ENCODE results near the gene RASSF7. TPM values are rescaled to one million over a fixed set of nuclear protein-coding genes. Genes with fewer than 3 reads are reported as not detected.

Gene RASSF7
- total RNA-seq, 1 experiment from 2014 or later = 8.8 TPM

DNA sequence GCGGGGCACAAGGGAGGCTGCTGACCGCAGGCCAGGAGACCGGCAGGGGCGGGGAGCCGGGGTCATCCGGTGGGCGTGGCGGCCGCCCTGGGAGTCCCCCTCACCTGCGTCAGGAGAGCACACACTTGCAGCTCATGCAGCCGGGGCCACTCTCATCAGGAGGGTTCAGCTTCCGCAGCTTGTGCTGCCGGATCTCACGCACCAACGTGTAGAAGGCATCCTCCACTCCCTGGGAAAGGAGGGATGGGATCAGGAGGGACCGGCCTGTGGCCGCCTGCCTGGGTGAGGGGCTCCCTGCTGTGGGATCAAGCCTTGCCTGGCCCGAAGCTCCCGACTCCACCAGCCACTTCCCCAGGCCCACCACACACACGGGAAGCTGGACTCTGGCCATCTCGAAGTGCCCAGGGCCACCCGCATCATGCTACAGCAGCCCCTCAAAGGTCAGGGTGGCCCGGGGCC, 28.2 kb upstream of the RASSF7 start:
- DNase-seq (ENCODE audit: low read depth) = no peak

DNA sequence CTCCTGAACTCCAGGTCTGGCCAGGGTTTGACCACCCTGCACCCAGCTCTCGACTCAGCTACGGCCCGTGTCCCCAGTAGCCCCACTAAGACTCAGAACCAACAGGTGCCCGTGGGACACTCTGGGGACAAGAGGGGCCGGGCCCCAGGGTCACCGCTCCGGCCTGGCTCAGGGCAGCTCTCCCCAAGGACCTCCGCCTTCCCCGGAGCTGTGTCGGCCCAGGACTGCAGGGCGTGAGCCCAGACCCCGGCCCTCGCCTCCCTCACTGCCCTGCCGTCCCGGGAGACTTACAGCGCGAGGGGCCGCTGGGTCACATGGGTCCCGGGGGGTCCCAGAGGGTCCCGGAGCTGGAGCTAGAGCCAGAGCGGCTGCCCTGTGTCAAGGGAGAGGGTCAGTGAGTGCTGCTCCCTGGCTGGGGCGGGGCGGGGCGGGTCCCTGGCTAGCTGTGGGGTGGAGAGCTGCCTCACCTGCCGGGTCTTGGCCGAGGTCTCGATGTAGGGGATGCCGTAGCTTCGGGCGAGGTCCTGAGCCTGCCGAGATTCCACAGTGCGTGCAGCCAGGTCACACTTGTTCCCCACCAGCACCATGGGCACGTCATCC, 27.7 kb upstream of the RASSF7 start:
- no peak for DNase-seq (ENCODE audit: low read depth)

DNA sequence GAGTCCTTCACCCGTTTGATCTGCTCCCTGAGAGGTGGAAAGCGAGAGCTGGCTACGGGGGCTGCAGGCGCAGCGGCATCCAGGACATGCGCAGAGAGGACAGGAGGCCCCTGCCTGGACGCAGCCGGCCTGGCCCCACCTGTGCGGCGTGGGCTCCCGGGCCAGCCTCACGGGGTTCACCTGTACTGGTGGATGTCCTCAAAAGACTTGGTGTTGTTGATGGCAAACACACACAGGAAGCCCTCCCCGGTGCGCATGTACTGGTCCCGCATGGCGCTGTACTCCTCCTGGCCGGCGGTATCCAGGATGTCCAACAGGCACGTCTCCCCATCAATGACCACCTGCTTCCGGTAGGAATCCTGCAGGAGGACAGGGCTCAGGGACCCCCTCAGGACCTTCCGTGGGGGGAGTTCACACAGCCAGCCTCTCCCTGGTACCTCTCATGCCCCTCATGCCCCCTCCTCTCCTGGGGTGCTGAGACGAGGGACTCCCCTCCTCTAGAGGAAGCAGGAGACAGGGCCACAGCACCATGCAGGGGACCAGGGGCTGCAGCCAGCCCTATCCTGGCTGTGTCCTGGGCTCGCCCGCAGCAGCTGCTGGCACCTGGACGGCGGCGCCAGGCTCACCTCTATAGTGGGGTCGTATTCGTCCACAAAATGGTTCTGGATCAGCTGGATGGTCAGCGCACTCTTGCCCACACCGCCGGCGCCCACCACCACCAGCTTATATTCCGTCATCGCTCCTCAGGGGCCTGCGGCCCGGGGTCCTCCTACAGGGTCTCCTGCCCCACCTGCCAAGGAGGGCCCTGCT, 27.0 kb upstream of the RASSF7 start:
- no peak for DNase-seq (ENCODE audit: low read depth)

DNA sequence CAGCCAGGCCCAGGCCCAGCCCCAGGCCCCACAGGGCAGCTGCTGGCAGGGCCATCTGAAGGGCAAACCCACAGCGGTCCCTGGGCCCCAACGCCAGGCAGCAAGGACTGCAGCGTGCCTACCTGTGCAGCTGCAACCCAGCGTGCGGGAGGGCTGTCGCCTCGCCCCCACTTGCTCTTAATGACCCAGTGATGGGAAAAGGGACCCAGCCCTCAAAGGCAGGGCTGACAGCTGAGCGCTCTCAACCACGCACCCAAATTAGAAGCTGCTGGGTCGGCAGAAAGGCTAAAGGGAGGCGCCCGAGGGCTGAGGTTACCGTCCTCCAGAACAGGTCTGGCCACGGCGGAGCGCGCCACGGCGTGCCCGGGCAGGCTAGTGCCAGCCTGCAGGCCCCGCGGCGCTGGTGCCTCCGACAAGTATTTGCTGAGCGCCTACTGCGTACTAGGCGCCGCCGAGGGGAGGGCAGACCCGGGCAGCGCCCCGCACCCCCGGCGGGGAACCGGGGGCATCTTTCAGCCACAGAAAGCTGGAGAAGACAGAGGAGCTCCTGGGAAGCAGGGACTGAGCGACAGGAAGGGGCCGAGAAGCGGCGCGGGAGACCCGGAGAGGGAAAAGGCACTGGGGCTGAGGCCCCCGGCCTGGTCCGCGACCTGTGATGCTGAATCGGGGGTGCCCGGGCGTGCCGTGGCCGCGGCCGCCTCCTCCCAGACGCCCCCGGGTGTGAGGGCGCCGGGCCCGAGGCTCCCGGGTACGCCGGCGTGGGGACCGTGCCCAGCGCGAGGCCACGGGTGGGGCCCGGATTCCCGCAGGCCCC, 26.2 kb upstream of the RASSF7 start:
- DNase-seq (ENCODE audit: low read depth) = no peak

DNA sequence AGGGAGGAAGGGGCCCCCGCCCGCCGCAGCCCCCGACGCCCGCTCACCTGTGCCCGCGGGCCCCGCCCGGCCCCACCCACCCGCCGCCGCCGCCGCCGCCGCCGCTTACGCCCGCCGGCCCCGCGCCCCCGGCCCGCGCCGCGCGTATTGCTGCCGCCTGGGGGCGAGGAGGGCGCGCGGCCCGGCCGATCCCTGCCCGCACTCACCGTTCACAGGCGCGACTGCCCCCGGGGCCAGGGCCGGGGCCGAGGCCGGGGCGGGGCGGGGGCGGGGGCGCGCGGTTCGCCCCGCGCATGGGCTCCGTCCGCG, 25.6 kb upstream of the RASSF7 start:
- DNase-seq (ENCODE audit: low read depth) = no peak

DNA sequence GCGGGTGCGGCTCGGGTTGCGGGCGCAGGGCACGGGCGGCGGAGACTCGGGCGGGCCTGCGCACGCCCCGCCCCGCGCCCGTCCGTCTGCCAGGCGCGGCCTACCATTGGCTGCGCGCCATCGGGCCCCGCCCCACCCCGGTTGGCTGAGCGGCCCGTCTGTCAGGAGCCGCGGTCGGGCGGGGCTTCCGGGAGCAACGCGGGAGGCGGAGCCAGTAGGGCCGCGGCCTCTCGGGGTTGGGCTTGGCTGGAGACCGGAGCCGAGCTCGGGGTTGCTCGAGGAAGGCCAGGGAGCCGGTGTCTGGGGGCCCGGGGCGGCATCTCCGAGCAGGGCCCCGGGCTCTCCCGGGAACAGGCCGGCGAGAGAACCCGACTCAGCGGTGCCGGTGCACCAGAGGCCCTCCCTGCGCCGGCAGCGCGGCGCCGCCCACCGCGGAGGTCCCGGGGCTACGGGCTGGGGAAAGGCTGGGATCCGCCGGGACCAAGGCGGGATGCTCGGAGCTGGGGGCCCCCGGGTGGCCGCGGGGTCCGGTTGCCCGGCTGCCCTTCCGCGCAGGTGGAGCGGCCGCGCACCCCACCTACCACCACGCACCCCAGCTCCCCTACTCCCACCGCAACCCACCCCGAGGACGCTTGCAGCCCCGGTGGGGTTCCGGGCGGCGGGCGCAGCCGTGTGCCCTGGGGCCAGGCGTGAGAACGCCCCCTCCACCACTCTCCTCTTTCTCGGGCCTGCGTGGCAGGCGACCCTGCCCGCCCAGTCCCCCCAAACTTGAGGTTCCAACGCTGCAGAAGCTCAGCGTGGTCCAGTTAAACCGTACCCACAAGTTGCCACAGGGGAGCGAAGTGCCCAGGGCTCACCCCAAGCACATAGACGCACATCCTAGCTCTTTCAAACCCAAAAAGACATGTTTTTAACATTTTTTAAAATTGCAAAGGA, 25.0 kb upstream of the RASSF7 start, which contains the start of gene HRAS:
Gene HRAS (minus strand): TSS at position 58 of the 936 bp plus-strand sequence.
- peak; percentile 87 for DNase-seq (ENCODE audit: low read depth)

DNA sequence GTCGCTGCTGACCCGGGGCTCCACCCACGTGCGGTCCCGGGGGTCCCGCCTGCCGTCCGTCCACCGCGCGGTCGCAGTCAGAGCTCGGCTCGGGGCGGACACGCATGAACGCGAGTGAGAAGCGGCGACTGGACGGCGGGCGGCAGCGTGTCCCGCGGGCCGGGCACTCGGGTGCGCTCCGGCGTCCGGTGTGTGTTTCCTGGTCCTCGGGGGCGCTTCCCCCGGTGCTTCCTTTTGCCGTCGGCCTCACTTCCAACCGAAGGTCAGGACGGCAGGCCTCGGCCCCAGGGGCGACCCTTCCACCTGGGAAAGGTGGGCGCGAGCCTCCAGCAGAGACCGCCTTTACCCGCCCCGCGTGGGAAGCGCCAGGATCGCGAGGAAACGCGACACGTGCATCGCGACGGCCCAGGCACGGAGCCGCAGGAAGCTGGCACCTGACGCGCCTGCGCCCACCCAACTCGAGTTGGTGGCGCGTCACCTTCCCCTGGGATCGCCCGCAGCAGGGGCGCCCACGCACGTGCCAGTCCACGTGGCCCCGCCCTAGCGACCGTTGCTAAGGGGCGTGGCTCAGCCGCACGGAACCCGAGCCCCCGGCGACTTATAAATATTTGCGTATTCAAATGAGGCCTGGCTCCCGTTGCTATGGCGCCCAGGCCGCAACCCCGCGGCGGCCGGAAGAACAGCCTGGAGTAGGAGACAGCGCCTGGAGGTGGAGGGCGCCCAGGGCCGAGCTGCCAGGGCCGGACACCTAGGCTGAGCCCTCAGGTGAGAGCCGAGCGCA, 23.7 kb upstream of the RASSF7 start, which contains the start of gene LRRC56:
Gene LRRC56 (plus strand): TSS at position 687 of the 781 bp plus-strand sequence. CDS start 3,158 bp downstream, outside the sequence.
- DNase-seq (ENCODE audit: low read depth) = no peak

DNA sequence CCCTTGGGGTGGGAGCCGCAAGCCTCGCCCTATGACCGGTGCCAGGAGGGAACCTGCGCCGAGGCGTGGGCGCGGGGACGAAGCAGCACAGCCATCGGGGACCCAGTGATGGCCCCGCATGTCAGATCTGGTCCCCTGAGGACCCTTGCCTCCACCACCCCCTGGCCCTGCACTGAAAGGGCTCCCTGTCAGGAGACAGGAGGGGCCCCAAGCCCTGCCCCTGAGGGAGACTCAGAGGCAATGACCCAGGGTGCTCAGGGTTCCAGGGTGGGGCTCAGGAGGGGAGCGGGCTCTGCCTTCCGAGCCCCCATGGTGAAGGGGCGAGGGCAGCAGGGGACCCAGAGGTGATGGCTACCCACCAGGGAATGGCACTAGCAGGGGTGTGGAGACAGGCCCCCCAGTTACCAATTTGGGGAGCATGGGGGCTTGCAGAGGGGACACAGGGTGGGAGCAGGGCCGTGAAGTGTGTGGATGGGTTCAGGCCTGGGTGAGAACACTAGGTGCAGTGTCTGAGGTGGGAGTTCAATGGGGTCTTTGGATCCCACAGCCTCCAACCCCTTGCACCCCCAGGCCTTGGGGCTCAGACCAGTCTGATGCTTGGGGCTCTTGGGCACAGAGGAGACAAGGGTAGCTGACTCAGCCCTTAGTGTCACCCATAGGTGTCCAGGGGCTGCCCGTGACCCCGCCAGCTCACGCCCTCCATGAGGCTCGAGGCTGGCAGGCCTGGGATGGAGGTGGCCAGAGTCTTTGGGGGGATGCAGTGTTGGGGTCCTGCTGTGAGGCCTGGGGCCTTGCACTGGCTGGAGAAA, 22.9 kb upstream of the RASSF7 start:
- DNase-seq (ENCODE audit: low read depth) = no peak

DNA sequence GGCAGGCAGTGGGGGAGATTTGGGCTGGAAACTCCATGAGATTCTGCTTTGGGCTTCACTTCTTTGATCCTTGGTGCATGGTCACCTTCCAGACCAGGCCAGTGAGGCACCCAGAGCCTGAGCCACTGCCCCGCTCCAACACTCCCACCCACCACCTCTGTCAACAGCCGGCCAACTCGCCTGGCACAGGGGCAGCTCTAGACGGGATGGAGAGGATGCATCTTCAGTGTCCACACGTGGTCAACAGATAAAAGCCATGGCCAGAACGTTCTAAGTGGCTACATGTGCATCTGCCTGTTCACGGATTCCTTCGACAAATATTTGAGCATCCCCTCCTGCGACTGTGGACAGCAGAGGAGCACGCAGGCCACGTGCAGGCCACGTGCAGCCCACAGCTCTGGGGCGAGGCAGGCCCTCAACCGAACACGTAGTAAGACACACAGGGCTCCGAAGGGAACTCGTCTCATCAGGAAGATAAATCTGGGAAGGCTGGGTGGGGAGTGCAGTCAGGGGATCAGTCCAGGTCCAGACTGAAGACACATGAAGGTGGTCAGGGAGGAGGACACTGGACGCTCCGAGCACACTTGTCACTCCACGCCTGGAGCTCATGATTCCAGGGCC, 22.2 kb upstream of the RASSF7 start:
- no peak for DNase-seq (ENCODE audit: low read depth)

DNA sequence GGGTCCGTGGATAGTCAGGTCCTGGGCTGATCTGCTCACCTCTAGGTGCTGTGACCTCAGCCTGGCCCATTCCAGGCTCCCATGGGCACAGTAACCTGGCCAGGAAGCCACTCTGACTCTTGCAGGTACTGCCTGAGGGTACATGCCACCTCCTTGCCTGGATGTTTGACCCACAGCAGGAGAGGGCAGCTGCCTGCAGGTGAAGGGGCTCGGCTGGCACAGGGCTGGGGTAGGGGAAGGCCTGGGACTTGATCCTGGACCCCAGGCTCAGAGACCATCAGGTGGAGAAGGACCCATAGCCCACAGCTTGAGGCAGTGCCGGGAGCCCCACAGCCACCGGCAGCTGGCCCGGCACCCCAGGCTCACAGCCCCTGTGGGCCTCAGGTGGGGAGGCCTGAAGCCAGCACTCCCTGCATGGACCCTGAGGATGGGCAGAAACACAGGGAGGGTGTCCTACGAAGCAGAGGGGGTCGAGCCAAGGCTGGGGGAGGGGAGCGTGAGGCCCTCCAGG, 20.7 kb upstream of the RASSF7 start:
- no peak for DNase-seq (ENCODE audit: low read depth)

DNA sequence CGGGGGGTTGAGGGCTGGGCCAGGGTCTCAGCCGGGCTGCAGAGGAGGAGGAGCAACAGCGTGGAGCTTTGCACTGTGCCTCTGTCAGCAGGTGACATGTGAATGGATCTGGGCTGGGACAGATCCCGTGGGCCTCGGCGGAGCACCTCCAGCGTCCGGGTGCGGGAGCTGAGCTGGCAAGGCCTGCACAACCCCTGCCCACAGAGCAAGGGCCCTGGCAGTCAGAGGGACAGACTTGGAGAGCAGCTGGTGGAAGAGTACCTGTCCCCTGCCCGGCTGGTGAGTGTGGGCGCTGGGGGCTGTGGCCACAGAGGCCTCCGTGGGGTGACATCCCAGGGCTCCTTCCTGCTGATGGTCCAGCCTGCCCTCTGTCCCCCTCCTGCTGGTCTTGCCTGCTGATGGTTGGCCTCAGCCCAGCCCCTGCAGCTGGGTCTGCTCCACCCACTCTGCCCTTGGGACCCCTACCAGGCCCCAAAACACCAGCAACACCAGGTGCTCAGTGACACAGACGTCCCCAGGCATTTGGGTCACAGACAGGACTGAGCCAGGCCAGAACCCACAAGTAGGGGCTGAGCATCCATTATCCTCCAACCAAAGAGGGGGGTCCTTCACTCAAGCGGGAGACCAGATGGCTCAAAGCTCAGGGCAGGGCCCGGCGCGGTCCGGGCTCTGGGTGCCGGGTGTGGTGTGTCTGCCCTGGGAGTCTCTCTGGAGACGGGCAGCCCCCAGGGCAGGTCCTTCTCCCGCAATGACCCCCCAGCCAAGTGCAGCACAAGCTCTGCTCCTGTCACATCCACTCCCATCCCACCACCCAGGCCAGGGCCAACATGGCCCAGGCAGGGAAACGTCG, 20.0 kb upstream of the RASSF7 start:
- DNase-seq (ENCODE audit: low read depth) = no peak

DNA sequence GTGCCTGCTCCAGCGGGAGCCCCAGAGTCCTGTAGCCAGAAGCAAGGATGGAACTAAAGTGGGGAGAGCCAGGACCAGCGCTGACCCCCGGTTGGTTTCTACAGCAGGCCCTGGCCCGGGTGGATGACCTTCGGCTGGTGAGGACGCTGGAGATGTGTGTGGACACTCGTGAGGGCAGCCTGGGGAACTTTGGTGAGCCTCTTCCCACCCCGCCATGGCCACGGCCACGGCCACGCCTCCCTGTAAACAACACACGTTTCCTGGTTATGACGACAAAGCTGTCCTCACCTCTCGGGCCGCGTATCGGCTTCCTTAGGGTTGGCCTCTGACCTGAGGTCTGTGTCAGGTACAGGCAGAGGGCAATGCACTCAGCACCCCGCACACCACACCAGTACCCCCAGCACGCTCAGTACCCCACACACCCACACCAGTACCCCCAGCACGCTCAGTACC, 19.3 kb upstream of the RASSF7 start:
- DNase-seq (ENCODE audit: low read depth) = no peak

DNA sequence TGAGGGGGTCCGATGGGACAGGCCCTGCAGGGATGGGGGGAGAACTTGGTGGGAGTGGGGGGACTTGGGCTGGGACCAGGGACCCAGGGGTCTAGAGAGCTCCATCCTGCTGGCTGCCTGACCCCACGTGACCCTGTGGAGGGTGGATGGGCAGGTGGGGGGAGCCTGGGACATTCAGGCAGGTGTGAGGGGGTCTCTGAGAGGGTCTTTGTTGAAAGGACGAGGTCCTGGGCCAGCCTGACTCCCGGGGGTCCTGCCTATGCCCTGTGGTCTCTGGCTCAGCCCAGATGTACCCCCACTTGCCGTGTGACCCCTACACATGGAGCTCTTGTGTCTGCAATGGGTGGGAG, 16.0 kb upstream of the RASSF7 start:
- no peak for DNase-seq (ENCODE audit: low read depth)

DNA sequence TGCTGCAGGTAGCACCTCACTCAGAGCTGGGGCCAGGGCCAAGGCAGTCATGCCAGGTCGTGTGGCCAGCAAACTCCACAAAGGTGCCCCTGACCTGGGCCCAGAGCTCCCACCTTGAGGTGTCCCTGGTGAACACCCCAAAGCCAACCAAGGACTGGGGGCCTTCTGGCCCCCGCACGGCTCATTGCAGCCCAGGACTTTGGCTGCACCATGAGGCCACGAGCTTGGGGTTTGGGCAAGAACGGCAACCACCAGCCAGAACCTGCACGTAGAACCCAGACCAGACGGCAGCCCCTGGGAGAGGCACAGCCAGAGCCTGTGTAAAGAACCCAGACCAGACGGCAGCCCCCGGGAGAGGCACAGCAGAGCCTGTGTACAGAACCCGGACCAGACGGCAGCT, 15.6 kb upstream of the RASSF7 start:
- DNase-seq (ENCODE audit: low read depth) = no peak

DNA sequence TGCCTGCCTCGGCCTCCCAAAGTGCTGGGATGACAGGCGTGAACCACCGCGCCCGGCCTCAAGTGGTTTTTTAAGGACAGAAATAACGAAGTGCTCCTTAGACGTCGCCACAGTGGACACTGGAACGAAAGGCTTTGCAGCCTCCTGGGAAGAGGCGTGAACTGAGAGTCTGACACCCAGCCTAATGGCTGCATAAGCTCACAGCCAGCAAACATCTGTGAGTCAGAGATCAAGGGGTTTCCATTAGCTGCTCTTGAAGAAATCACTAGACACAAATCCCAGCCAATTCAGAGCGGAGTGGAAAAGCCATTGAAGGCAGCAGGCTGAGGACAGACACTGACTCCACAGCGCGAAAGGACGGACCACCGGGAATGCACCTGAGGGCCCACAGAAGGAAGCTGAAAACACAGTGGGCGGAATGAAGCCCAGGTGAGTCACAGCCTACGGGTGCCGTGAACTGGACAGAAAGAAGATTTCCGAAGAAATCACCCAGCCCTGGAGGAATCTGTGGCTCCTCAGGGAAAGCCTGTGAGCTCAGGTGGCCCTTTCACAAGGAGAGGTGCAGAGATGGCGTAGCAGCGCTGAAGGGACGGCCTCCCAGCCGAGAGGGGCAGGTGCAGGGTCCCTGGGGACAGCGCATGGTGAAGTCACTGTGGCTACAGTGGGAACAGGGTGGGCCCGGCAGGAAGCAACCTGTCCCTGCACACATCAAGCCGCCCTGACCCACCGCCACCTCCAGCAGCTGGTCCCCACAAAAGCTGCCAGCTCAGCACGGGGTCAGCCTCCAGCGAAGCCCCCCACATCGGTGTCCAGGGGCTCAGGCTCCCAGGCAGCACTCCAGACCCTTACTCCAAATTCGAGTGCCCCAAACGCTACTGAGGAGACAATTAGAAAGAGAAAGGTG, 11.8 kb upstream of the RASSF7 start:
- no peak for DNase-seq (ENCODE audit: low read depth)

DNA sequence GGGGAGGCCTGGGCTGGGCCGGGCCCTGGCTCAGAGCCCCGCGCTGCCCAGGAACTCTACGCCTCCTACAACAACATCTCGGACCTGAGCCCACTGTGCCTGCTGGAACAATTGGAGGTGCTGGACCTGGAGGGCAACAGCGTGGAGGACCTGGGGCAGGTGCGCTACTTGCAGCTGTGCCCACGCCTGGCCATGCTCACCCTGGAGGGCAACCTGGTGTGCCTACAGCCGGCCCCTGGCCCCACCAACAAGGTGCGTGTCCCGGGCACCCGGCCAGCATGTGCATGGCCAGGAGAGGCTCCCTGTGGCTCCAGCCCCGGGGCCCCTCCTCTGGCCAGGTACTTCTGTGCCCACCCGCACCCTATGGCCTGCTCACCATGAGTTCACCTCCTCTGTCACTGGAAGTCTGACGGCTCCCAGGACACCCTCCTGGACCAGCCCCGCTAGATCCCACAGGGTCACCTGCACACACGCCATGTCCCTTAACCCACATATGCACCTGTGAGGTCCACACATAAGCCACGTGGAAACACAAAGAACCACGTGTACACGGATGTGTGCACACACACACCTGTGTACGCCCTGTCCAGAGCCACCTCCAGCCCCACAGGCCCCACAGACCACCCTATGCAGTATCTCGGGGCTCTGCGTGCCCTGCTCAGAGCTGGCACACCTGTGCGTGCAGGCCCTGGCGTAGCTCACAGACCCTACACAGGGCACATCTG, 10.6 kb upstream of the RASSF7 start:
- no peak for DNase-seq (ENCODE audit: low read depth)
